ENCODE measurements around the gene ZNF507. TPM values are rescaled to one million over a fixed set of nuclear protein-coding genes. Genes with fewer than 3 reads are reported as not detected.

Gene ZNF507
- total RNA-seq, 4 donors from 2014 or later, result 12.6 to 19.1 (median 17.9) TPM

GRCh38 chr19:32401992-32402391 is 56.6 kb downstream of the ZNF507 start:
- intact Hi-C loops (cut with DNase I), result loop anchor here (10.0 kb wide), 1 partner anchor 173 kb away; no protein-coding TSS in a partner anchor
- DNase-seq (ENCODE audit: extremely low spot score), result no peak
- H3K4me1 ChIP-seq, result peaks cover 0 to 21% (median 19%) of the 10 kb centered on the region in 4 donors
- TF ChIP-seq POLR2A (IDR thresholded peaks at IDR 0.05; ENCODE audit: low read depth) (no peak), EP300 (IDR thresholded peaks at IDR 0.05) (no peak), POLR2AphosphoS5 (IDR thresholded peaks at IDR 0.05) (no peak)
- TF ChIP-seq, protein P1, sequence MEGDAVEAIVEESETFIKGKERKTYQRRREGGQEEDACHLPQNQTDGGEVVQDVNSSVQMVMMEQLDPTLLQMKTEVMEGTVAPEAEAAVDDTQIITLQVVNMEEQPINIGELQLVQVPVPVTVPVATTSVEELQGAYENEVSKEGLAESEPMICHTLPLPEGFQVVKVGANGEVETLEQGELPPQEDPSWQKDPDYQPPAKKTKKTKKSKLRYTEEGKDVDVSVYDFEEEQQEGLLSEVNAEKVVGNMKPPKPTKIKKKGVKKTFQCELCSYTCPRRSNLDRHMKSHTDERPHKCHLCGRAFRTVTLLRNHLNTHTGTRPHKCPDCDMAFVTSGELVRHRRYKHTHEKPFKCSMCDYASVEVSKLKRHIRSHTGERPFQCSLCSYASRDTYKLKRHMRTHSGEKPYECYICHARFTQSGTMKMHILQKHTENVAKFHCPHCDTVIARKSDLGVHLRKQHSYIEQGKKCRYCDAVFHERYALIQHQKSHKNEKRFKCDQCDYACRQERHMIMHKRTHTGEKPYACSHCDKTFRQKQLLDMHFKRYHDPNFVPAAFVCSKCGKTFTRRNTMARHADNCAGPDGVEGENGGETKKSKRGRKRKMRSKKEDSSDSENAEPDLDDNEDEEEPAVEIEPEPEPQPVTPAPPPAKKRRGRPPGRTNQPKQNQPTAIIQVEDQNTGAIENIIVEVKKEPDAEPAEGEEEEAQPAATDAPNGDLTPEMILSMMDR (IDR thresholded peaks at IDR 0.05), result no peak
- no peak overlapping the region for H3K27ac ChIP-seq (replicated peaks in 1 of 4)
- no peak overlapping the region for H3K4me3 ChIP-seq
- peaks cover 0 to 5% (median 0%) of the 10 kb centered on the region in 4 donors for H3K36me3 ChIP-seq
- H3K9me3 ChIP-seq, result no peaks in the 10 kb centered on the region
- 78% methylated on average over 1 of the region's 1 CpG for WGBS
- no peaks in the 10 kb centered on the region for H3K27me3 ChIP-seq

- intact Hi-C loops (cut with DNase I), result loop anchor here (10.0 kb wide), 1 partner anchor 171 kb away; no protein-coding TSS in a partner anchor
- WGBS, result 95% methylated on average over 5 of the region's 5 CpGs
Observed at GRCh38 chr19:32403291-32403995, 58.0 kb downstream of the ZNF507 start.

GRCh38 chr19:32404213-32404932 is 59.0 kb downstream of the ZNF507 start:
- Histone ChIP-seq H3K27me3 (no peaks in the 10 kb centered on the region), H3K4me3 (peak overlapping the region; percentile 82 to 99 (median 94)), H3K4me1 (peaks cover 0 to 24% (median 21%) of the 10 kb centered on the region in 4 donors), H3K9me3 (no peaks in the 10 kb centered on the region), H3K36me3 (peaks cover 0 to 15% (median 3%) of the 10 kb centered on the region in 4 donors), H3K27ac (replicated peaks in 1 of 4) (peak overlapping the region; percentile 96 to 100 (median 99))
- TF ChIP-seq POLR2A (IDR thresholded peaks at IDR 0.05; ENCODE audit: low read depth), result no peak
- intact Hi-C loops (cut with DNase I), result loop anchor here (10.0 kb wide), 1 partner anchor 170 kb away; no protein-coding TSS in a partner anchor
- WGBS, result 75% methylated on average over 20 of the region's 20 CpGs
- peak; percentile 70 for DNase-seq (ENCODE audit: extremely low spot score)

More at GRCh38 chr19:32403291-32403995, 58.0 kb downstream of the ZNF507 start:
- Histone ChIP-seq H3K27me3 (no peaks in the 10 kb centered on the region), H3K36me3 (peaks cover 0 to 9% (median 0%) of the 10 kb centered on the region in 4 donors), H3K4me3 (no peak overlapping the region), H3K27ac (replicated peaks in 1 of 4) (no peak overlapping the region), H3K4me1 (peaks cover 0 to 24% (median 21%) of the 10 kb centered on the region in 4 donors), H3K9me3 (no peaks in the 10 kb centered on the region)
- TF ChIP-seq POLR2A (IDR thresholded peaks at IDR 0.05; ENCODE audit: low read depth), result no peak
- TF ChIP-seq, protein P1 (IDR thresholded peaks at IDR 0.05), result no peak
- no peak for TF ChIP-seq POLR2AphosphoS5 (IDR thresholded peaks at IDR 0.05)
- TF ChIP-seq EP300 (IDR thresholded peaks at IDR 0.05), result no peak
- peak; percentile 57 for DNase-seq (ENCODE audit: extremely low spot score)

DNA sequence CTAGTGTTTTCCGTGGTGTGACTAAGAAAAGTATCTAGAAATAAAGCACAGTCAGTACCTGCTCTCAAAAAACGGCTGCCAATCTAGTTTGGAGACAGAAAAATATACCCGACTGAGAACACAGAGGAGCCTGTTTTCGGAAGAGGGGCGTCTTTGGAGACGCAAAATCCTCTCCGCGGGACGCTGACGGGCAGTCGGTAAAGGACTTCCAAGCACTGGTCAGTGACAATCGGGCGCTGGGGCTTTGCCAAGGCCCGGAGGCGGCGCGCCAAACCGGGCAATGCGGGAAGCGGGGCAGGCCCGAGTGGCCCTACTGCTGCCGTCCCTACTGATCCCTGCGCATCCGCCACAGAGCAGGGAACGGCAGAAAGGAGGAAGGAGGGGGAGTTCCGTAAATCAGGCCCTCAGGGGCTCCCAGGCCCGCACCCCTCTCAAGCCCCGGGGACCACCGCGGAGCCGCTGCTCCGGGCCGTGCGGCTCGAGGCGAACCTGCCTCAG is 59.6 kb downstream of the ZNF507 start:
- no peaks in the 10 kb centered on the region for H3K9me3 ChIP-seq
- intact Hi-C loops (cut with DNase I), result loop anchor here (5.0 to 10.0 kb wide), 2 partner anchors 58 to 170 kb away; partner anchors contain the start of gene ZNF507
- peaks cover 0 to 24% (median 21%) of the 10 kb centered on the region in 4 donors for H3K4me1 ChIP-seq
- DNase-seq (ENCODE audit: extremely low spot score), result peak; percentile 92
- H3K36me3 ChIP-seq, result peaks cover 0 to 21% (median 7%) of the 10 kb centered on the region in 4 donors
- H3K27me3 ChIP-seq, result no peaks in the 10 kb centered on the region
- H3K4me3 ChIP-seq, result peak overlapping the region; percentile 82 to 99 (median 94)
- TF ChIP-seq POLR2AphosphoS5 (IDR thresholded peaks at IDR 0.05), result no peak
- TF ChIP-seq EP300 (IDR thresholded peaks at IDR 0.05), result no peak
- TF ChIP-seq, protein P1 (IDR thresholded peaks at IDR 0.05), result no peak
- no peak for TF ChIP-seq POLR2A (IDR thresholded peaks at IDR 0.05; ENCODE audit: low read depth)
- WGBS, result 0% methylated on average over 5 of the region's 36 CpGs
- peak overlapping the region; percentile 96 to 100 (median 99) for H3K27ac ChIP-seq (replicated peaks in 1 of 4)

Data from esophagus muscularis mucosa (tissue), 4 donors.